Stimulated activated CD8-positive, alpha-beta memory T cell treated with anti-CD3 and anti-CD28 coated beads, Interleukin-12 subunit alpha, Interleukin-12 subunit beta, amount 100 ng/mL, for 24 hours (primary cell): ENCODE data around the gene PSMB1.

ENCODE experiments used
- DNase-seq: peaks from one replicate; pipeline ENCODE4 v3.0.0-alpha.2; 2020; ENCODE audit errors: extremely low read depth

Gene PSMB1

DNA sequence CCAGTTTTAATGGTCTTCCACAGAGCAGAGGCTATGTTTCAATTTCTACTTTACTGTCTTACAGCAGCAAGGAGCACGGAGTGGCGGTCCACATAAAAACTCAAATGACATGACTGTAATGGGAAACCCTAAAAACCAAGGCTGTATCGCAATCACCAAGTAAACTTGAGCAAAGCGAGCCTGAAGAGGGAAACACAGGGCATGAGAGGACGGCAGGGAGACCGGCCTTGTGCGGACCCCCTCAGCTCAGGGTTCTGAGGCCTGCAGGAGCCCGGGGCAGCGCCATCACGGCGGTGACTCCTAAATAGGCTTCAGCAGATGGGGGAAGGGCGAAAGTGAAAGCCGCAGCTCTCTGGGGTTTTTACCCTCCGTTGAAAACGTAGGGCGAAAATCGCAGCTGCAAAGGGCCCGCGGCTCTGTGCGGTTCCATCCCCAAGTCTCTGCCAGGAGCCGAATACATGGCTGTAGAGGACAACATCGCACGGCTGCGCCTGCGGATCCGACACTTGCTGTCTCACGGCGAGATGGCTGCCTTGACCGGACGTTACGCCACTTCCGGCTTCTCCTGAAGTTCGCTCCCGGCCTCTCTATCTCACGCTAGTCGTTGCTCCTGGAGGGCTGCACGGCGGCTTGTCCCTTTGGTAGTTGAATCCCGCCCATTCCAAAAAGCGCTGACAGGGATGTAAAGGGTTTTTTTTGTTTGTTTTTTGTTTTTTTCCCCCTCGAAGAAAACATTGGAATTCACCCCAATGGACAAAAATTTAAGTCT lies at the start of gene PSMB1:
Gene PSMB1, minus strand, starts transcription at position 543 of the 769 bp plus-strand sequence. Its CDS starts 65 bp downstream, at position 478.
- peak; percentile 70 for DNase-seq

DNA sequence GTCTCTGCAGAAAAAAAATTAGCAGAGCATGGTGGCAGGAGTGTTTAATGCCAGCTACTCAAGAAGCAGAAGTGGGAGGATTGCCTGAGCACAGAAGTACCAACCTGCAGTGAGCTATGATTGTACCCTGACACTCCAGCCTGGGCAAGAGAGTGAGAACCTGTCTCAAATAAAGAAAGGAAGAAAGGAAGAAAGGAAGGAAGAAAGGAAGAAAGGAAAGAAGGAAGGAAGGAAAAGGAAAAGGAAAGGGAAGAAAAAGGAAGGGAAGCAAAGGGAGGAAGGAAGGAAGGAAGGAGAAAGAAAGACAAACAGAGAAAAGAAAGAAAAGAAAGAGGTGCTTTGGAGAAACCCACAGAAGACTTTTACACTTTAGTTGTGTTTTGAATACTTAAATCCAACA lies 44.2 kb upstream of the PSMB1 start:
- no peak for DNase-seq

DNA sequence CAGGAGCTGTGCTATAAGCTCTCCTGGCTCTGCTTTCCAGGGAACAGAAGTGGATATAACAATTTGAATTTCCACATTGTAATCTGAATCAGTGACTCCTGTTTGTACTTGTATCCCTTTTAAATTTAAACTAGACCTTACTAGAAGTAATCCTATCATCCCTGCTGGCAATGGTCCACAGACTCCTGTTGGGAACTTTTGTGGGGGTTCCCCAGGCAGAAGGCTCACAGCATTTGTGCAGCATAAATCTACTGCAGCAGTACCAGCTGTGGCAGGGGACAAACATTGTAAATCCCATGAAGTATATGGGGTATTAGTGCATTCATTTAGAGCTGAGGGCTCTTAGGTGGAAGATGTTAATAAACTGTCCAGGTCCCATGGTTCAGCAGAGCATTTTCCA lies 43.3 kb upstream of the PSMB1 start:
- DNase-seq, result no peak

DNA sequence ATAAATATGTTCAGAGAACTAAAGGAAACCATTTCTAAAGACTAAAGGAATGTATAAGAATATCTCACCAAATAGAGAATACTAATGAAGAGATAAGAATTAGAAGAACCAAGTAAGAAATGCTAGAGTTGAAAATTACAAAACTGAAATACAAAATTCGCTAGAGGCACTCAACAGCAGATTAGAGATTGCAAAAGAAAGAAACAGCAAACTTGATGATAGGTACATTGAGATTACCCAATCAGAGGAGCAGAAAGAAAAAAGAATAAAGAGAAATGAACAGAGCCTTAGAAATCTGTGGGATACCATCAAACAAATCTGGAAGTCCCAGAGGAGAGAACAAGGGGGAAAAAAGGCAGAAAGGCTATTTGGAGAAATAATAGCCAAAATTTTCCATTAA lies 37.6 kb upstream of the PSMB1 start:
- no peak for DNase-seq

DNA sequence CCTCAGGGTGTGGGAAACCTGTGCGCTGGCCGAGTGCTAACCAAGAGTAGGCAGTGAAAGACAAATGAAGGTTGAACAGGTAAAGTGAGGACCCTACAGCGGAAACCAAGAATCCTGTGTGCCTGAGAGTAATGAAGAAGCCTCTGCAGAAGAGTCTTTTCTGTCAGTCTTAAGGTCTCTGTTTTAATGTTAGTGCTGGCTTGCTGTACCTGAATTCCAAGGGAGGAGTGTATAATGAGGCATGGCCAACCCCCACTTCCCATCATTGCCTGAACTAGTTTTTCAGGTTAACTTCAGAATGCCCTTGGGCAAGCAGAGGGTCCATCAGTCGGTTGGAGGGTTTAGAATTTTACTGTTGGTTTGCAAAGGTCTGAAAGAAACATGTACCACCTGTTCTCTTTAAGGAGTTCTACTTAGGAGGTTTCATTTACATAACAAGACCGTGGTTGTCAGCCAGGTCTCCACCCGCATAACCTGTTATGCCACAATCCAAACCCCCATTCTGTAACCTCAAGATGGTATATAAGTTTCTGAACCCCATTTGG lies 31.9 kb upstream of the PSMB1 start:
- DNase-seq, result no peak

DNA sequence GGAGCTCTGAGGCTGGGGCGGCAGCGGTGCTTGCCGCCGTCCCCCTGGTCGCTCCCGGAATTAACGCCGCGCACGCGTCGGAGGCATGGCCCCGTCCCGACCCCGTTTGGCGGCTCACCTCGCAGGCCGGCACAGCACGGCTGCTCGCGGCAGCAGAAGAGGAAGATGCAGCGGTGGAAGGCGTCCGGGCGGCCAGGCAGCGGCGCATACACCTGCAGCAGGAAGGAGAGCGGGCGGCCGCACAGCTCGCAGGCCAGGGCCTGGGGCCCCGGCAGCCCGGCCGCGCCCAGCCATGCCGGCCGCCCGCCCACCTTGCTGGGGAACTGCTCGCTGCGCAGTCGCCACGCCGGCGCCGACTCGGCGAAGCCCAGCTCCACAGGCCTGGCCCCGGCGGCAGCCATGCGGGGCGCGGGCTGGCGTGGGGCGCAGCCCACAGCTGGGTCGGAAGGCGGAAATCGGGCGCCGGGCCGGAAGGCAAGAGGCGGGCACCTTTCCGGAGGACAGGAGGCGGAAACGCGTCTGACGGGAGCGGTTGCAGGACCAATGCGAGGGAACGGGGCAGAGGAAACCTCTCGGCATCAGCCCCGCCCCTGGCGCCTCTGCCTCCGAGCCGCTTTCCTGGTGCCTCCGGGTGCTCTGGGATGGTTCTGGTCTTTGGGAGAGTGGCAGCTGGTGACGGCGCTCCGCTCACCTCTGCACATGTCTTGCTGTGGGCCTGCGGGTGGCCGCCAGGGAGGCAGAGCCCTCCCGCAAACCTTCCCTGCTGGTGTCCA lies 31.3 kb upstream of the PSMB1 start, which contains the start of gene PDCD2:
Gene PDCD2, minus strand, starts transcription at position 457 of the 773 bp plus-strand sequence. Its CDS starts 56 bp downstream, at position 401.
- peak; percentile 84 for DNase-seq

DNA sequence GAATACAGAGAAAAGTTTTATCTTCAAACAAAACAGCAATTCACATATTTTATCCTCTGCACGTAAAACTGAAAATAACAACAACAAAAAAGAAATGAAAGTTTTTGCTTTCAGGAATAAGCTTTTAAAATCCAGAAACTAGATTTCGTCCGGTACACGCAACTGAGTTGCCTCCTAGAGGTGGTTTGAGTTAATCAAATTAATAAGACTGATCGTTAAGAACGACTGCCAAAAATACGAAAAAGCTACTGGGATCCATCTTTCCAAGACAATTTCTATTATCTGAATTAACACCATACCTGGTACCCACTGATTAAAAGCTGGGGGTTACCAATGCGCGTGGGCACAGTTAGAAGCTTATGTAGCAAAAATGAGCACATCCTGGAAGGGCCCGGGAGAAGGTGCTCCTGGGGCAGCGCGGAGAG lies 30.7 kb upstream of the PSMB1 start:
- DNase-seq, result no peak

DNA sequence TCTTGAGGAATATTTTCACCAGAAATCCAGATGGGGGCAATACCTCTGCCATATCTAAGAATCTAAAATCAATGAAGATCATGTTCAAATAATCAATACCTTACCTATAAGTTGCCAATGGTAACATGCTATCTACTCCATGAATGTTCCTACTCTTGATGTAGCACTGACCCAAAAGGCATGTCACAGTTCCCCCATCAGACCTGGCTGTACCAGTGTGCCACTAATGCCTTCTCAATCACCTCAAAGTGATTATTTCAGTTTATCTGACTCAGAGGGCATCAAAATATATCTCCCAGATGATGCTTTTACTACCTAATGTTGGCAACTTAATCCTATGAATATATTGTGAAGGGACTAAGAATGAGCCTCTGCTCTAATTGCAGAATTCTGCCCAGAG lies 25.8 kb upstream of the PSMB1 start:
- no peak for DNase-seq

DNA sequence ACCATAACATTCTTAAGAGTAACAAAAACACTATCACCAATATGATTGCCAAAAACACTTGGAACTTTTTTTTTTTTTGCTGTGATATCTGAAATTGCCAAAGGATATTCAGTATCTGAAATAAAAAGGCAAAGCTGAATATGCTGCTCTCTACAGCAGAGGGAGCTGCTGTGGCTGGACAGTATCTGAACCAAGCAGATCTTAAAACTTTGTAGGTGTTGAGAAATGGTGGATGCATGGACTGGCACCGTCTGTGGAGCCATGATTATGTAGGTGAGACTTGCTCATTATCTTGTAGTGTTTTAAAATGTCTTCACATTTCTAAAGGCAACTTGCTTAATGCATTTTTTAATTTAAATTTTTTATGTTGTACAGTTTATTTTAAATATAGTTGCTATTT lies 22.1 kb upstream of the PSMB1 start:
- no peak for DNase-seq

DNA sequence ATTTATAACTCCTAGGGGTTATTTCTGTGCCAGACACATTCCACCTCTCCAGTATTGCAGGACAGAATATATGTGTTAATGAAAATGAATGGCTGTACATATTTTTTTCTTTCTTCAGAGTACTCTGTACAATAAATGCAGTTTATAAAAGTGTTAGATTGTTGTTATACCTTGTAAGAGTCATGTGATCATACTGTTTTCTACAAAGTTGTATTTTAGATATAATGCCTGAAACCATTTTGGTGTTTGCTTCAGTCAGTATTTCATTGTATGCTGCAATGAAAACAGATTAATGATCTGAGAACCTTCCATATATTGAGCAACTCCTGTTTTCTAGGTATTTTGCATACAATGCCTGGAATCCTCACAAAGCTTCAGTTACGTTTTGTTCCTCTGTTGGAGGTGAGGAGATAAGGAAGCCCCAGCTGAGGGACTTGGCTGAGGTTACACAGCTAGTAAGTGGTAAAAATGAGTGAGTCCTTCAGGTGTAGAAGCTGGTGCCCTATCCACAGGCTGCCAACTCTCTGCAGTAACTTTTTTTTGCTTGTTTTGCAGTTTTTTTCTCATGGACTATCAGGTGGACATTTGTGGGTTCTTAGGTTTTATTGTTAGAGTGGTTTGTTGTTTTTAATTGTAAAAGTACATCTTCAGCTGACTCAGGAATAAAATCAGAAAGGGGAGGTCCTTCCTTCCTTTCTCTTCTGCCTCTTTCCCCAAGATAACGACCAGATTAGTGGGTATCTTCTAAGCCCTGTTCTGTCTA lies 19.8 kb upstream of the PSMB1 start:
- no peak for DNase-seq

DNA sequence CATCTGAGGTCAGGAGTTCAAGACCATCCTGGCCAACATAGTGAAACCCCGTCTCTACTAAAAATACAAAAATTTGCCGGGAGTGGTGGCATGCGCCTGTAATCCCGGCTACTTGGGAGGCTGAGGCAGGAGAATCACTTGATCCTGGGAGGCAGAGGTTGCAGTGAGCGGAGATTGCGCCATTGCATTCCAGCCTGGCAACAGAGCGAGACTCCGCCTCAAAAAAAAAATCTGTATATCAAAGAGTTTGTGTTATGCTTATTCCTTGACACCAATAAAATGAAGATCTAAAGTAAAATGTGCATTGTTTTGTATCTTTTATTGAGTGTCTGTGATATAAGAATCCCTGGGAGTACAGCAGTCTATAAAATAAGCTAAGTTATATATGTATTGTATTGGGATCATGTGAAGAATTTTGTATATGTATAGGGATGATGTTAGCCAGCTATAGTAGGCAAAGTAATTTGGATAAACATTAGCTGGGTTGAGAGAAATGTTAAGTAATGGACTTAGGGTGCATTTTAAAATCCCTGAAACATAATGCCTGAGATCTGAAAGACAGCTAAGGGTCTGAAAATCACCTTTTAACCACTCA lies 11.9 kb upstream of the PSMB1 start:
- no peak for DNase-seq

DNA sequence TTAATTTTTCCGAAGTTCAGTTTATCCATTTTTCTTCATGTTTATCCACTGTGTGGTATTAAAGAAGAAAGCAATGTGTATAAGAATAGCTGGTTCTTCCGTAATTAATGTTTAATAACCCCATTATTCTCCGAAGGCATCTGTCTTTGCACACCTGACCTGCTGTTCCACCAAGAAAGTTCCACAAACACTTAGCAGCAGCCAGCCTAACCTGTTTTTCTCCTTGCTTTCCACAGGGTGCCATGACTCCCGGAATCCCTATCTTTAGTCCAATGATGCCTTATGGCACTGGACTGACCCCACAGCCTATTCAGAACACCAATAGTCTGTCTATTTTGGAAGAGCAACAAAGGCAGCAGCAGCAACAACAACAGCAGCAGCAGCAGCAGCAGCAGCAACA lies 8.4 kb upstream of the PSMB1 start:
- DNase-seq, result no peak

DNA sequence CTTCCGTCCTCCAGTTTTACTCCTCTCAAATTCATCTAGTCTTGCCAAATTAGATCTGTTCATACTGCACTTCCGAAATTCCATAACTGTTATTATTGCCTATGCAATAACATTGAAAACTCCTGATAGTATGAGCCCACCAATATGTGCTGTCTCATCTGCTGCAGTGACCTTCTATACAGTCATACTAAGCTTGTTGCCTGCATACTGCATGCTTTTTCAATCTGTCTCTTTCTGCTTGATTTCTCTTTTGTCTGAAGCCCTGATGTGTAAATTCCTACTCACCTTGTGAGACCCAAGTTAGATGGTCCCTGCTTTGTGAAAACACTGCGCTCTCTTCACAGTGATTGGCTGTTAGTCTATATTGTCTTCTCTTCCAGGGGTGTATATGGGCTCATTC lies 2.2 kb upstream of the PSMB1 start:
- no peak for DNase-seq

DNA sequence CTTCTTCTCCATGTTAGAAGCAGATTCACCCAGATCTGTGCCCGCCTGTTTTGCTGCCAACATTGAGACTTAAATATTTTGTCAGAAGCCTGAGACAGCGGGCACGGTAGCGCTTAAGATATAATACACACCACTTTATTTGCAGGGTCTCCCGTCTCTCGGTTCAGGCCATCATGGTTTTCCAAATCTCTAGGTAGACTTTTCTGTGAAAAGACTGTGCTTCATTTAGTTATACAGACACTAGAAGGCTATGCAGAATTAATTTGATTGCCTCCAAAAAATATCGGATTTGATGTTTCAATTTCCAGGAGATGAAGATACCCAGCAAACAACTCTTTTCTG lies 1.7 kb upstream of the PSMB1 start:
- no peak for DNase-seq

DNA sequence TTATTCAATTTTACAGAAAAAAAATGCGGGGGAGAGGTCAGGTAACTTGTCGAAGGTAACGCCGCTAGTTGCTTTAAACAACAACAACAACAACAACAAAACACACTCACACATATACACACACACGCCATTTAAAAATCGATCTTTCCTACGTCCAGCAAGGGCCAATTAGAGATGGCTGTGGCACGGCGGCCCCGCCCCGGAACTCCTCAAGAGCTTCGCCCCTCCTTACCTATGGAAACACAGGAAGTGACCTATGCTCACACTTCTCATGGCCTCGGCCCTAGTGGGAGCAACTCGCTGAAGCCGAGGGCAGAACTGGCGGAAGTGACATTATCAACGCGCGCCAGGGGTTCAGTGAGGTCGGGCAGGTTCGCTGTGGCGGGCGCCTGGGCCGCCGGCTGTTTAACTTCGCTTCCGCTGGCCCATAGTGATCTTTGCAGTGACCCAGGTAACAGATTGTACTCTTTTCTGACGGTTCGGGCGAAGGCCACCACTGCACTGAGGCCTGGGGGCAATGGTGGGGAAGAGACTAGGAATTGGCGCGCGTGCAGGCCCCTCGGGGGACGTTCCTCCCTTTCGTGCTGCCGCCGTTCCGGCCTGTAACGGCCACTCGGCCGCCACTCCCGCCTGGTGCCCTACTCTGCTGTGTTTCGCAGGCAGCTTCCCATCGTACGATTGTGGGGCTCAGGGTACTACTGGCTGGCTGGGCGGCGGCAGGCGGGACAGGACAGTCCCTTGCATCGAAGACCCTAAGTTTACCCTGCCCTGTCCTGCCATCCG lies 1.1 kb upstream of the PSMB1 start, which contains the start of gene TBP:
Gene TBP, plus strand, starts transcription at position 357 of the 783 bp plus-strand sequence. CDS start 2,661 bp downstream, outside the sequence.
- peak; percentile 94 for DNase-seq

DNA sequence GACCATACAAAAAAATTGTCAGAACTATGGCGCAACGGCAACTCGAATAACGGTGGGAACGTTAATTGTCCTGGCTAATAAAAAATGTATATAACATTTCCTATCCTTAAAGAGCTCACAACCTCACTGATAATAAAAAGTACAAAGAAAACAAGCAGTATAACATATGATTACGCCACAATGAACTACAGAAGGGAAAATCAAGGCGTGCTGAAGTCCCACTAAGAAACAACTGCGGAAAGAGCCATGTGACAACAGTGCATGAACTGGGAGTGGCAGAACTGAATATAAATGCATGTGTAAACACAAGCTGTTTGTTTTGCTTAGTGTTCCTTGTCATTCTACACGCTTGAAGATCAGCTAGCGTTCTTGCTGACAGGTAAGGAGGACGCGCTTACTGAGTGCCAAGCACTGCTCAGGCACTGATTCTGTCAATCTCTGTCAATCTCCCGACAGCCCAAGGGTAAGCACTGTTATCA lies 466 bp upstream of the PSMB1 start:
- no peak for DNase-seq

DNA sequence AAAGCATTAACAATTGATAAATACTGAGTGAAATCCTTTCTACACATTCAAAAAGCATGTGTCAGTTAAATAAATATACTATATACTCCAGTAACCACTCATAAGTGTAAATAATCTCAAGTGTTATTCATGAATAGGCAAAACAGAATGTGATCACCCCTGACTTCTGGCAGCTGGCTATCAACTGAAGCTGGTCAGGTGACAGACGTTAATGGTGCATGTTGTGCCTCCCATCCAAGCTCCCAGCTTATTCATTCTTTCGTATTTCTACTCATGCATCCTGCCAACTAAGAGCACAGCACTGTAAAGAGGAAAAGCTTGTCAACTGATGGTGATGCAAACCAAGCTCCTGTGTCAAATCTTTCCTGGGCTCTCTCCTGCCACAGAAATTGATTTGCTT lies 7.7 kb downstream of the PSMB1 start:
- no peak for DNase-seq

DNA sequence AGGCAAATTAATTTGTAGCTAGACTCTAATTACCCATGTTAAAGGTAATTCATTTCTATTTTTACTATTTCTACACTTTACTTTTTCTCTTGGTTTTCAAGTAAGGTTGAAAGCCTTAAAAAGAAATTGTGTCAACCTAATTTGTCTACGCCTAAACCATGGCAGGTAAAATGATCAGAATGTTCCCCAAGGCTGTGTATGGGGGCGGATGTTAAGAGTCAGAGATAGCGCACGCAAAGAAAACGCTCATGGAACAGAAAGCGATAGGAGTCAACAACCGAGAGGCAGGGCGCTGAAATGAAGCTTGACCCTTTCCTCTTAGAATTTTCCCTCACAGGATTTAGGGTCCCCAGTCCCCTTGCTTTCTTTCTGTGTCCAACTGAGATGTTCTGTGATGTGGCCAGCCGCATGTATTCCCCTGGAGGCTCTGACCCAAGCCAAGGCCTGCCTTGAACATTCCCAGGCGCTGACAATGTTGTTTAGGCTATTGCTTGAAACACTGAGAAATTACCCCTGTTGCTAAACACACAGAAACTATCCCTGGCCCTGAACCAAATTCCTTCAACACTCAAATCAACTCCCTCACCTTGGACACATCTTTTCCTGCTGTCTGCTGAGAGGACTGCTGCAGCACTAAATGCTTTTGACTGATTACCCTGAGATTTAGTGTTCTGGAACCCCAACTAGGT lies 10.9 kb downstream of the PSMB1 start:
- DNase-seq, result no peak

DNA sequence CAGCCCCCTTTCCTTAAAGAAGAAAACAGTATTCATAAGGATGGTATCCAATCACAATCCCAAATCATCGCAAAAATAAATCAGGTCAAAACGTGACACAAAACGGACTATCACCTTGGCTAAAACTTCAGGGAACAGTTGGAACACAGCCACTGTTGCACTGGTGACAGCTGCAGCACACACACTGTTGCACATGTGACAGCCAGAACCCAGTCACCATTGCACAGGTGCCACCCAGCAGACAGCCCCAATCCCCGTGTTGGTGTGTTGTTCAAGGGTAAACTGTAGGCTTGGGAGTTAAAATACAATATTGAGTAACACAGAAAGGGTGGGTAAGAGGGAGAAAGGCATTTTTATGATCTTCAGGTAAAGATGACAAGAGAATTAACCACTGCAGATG lies 15.8 kb downstream of the PSMB1 start:
- no peak for DNase-seq

DNA sequence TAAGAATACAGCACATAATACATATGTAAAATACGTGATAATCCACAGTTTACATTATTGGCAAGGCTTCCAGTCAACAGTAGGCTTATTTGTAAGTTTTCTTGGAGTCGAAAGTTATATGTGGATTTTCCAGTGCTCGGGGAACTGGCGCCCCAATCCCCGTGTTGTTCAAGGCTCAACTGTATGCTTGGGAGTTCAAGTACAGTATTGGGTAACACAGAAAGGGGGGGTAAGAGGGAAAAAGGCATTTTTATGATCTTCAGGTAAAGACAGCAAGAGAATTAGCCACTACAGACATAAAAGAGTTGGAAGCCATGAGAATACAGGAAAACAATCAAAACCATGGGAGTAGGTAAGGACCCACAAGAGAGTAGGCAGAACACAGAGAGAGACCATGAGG lies 16.4 kb downstream of the PSMB1 start:
- DNase-seq, result no peak
